HG02870 (cell line): ENCODE measurements around the gene PLA2G4F.

Source experiments
- ATAC-seq: cut with Tn5 transposase; IDR thresholded peaks from one replicate; pipeline ENCODE4 v1.9.1; 2021; ENCODE audit warnings: mild to moderate bottlenecking, moderate library complexity; ENCODE audit not compliant: unreplicated experiment

The PLA2G4F gene

GRCh38 chr15:42134617-42135245 is 21.7 kb downstream of the PLA2G4F start:
- no peak for ATAC-seq

GRCh38 chr15:42133886-42134502 is 22.4 kb downstream of the PLA2G4F start:
- ATAC-seq: no peak

GRCh38 chr15:42133356-42133755 is 23.1 kb downstream of the PLA2G4F start:
- no peak for ATAC-seq

- no peak for ATAC-seq
These were observed 24.3 kb downstream of the PLA2G4F start for GRCh38 chr15:42131826-42132806.

GRCh38 chr15:42131006-42131405 is 25.4 kb downstream of the PLA2G4F start:
- no peak for ATAC-seq

- ATAC-seq: no peak
These were observed 26.0 kb downstream of the PLA2G4F start for GRCh38 chr15:42130246-42130986.

- no peak for ATAC-seq
These were observed 27.1 kb downstream of the PLA2G4F start for GRCh38 chr15:42129364-42129763.

- ATAC-seq: no peak
These were observed 28.0 kb downstream of the PLA2G4F start for GRCh38 chr15:42128476-42128875.

GRCh38 chr15:42123546-42123945 is 32.9 kb downstream of the PLA2G4F start:
- no peak for ATAC-seq

- no peak for ATAC-seq
These were observed 34.8 kb downstream of the PLA2G4F start for GRCh38 chr15:42121682-42122081.

GRCh38 chr15:42121021-42121420 is 35.4 kb downstream of the PLA2G4F start:
- ATAC-seq: no peak

GRCh38 chr15:42120285-42120684 is 36.2 kb downstream of the PLA2G4F start:
- no peak for ATAC-seq

GRCh38 chr15:42119446-42119760 is 37.0 kb downstream of the PLA2G4F start:
- no peak for ATAC-seq

GRCh38 chr15:42118650-42119445 is 37.6 kb downstream of the PLA2G4F start:
- ATAC-seq: no peak

GRCh38 chr15:42111924-42112323 is 44.5 kb downstream of the PLA2G4F start:
- ATAC-seq: no peak

- ATAC-seq: no peak
These were observed 46.1 kb downstream of the PLA2G4F start for GRCh38 chr15:42110367-42110766.

- no peak for ATAC-seq
These were observed 47.6 kb downstream of the PLA2G4F start for GRCh38 chr15:42108806-42109205.

GRCh38 chr15:42108189-42108588 is 48.2 kb downstream of the PLA2G4F start:
- no peak for ATAC-seq

GRCh38 chr15:42107473-42107872 is 49.0 kb downstream of the PLA2G4F start:
- ATAC-seq: no peak

- ATAC-seq: no peak
These were observed 50.1 kb downstream of the PLA2G4F start for GRCh38 chr15:42106288-42106687.
